ENCODE measurements around the gene ETV6.

The ETV6 gene

GRCh38 chr12:11825278-11825677, 175.8 kb downstream of the ETV6 start:
- no peak for DNase-seq (ENCODE audit: low read depth, low spot score)

GRCh38 chr12:11826574-11826973, 177.1 kb downstream of the ETV6 start:
- no peak for DNase-seq (ENCODE audit: low read depth, low spot score)

GRCh38 chr12:11827091-11828061, 177.9 kb downstream of the ETV6 start:
- DNase-seq (ENCODE audit: low read depth, low spot score) = no peak

DNA sequence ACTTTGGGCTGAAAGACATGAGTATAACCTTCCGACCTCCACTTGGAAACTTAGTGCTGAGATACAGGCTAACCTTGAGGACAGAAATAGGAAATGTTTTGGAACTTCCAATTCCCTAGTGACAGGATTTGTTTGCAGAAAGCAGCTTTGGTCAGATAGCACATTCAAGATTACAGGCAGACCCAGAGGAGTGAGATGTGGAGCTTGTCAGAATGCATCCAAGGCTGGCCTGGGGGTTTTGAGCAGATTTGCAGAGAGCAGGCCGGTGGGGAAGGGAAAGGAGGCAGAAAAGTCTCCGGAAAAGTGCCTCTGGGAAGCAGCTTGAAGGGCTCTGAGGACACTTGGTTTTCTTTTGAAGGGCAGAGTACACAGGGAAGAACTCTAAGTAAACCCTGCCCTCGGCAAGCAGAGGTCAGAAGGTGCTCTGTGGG, 180.3 kb downstream of the ETV6 start:
- no peak for DNase-seq (ENCODE audit: low read depth, low spot score)

DNA sequence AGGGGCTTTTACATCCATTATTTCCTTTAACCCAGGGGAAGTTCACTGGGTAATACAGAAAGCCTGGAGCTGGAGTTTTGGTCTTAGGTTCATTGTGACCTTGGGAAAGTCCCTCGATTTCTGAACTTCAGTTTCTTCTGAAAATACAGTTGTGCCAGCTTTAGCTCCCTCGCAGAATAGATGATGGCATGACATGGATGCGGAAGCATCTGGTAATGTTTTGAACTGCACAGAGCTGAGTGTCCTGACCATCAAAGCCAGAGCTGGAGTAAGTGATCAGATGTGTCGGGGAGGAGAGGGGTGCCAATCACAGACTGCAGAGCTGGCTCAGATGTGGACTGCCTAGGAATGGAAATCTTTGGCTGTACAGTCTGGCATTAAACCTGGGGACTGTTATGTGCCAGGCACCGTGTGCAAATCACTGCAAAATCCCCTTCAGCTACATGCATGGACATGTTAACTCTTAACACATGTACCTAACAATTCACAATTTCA, 180.9 kb downstream of the ETV6 start:
- no peak for DNase-seq (ENCODE audit: low read depth, low spot score)

DNA sequence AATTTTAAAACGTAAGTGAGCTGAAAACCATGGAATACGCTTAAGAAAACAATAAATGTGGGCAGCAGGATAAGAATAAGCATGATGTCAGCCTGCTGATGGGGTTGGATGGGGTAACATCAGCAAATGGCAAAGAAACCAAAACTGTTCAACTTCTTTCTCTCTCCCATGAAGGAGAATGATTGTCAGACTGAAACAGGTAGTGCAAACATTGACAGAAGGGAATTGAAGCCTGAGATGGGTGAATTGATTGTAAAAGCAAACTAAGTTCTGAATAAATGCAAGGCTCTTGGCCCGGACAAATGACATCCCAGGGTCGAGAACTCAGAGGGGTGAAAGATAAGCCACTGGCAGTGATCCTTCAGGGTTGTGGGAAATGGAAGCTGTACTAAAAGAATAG, 182.6 kb downstream of the ETV6 start:
- DNase-seq (ENCODE audit: low read depth, low spot score) = no peak

- no peak for DNase-seq (ENCODE audit: low read depth, low spot score)
Measured at GRCh38 chr12:11833174-11833895, 183.9 kb downstream of the ETV6 start.

DNA sequence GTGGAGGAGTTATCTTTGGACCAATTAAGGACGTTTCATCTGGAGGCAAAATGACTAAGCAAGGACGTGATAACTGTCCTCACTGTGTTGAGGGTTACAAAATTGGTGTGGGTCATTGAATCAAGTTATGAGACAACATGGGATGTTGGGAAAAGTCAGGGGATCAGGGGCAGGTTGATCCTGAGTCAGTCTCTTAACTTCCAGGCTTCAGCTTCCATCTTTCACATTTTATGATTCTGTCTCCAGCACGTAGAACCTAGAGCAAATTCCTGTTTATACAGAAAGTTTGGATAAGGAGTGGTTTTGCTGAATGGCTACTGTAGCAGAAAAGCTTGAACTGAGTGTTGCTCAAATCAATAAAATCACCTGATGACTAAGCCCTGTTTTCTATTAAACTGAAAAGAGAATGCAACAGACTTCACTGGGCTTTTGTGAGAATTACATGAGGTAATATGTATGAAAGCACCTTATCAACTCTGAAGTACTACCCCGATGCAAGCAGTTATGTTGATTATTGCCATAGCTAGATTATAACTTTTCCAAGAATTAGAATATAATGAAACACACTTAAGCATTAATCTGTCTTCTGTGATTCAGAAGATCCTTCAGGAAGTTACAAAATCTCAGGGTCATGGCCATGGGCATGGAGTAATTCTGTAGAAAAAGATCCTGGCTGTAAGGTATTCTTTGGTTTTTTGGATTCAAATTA, 184.8 kb downstream of the ETV6 start:
- DNase-seq (ENCODE audit: low read depth, low spot score) = no peak

DNA sequence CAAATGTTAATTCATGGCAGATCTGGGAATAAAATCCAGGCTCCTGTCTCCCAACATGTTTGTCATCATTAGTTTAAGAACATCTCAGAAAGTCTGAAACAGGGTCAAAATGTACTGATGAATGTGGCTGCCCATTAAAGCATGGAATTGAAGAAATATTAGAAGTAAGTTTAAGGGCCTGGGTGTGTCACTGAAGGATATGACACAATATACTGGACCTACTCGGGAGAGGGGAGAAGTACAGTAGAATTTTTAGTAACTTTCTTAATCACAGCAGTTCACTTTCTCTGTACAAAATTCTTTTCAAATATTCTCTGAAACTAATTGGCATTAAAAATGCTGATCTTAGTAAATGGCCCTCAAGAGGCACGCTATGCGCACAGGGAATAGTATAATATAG, 185.5 kb downstream of the ETV6 start:
- no peak for DNase-seq (ENCODE audit: low read depth, low spot score)

DNA sequence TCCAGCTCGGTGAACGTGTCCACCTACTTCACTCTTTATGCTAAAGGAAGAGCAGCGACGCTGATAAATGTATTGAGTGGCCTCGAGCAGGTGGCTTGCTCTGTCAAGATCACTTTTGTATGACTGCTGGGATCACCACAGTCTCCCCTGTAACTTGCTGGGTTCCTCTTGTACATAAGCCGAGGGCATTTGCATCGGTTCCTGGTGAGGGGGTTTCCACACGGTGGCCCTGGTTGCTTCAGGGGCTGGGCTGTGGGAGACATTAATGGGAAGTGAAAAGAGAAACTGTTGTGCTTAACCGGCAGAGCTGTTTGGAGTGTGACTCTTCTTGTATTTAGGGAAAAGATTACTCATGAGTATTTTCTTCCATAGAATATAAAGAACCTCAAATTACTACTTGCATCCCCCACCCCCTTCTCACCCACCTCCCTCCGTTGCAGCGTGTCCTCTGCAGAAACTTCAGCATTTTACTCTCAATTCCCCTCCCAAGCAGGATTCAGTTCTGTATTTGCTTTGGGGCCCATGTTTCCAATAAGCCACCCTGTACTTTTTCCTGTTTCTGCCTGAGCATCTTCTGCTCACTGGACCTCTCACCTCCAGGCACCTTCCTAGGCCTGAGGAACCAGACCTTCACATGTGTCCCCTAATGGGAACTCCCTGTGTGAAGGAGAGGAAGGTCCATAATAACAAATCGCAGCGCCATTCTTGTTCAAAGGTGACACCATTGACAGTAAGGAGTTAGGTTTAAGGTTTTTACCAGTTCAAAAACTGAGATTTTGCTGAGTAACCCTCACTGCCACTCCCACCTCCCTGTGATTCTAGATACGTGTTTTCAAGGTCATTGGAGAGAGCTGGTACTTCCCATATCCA, 187.0 kb downstream of the ETV6 start:
- DNase-seq (ENCODE audit: low read depth, low spot score) = no peak

DNA sequence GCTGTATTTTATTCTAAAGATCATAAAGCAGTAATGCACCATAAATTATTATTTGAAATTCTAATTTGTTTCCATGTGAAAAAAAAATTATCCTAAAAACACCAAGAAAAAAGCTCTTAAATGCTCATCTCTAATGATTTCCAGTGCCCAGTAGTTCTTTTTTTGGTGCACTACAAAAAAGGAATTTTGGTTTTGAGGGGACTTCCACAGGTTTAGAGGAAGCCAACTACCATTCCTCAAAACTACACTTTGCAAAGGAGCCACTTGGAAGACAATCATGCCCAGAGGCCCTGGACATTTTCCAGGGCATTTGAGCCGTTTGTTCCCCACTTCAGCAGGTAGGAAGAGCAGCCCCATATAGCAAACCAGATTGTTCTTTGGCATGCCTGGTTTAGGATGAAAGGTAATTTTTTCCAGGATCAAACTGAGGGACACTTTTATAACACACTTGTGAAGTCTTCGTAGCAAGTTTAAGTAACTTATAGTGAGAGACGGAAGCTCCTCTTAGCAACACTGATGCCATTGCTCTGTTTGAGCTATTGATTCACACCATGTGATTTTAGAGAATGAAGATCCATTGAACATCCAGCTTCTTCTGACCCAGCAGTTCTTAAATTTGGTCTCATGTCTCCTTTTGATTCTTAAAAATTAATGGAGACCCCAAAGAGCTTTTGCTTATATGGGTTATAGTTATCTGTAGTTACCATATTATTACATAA, 187.9 kb downstream of the ETV6 start:
- DNase-seq (ENCODE audit: low read depth, low spot score) = no peak

DNA sequence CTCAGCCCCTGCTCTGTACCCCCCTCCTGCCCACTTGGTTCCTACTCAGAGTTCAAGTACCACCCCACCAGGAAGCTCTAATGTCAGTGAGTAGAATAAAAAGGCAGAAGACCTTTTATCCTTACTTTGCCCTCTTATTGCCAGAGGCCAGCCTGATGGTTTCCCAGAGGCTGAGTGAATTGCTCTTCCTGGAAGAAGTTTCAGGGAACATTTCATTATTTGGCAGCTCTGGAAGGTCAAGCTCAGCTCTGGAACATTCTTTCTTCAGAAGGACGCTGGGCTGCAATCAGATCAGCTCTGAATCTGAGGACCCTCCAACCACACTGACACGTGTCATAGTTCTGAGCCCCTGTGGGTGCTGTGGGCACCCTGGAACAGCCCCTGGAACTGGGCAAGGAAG, 188.9 kb downstream of the ETV6 start:
- no peak for DNase-seq (ENCODE audit: low read depth, low spot score)

DNA sequence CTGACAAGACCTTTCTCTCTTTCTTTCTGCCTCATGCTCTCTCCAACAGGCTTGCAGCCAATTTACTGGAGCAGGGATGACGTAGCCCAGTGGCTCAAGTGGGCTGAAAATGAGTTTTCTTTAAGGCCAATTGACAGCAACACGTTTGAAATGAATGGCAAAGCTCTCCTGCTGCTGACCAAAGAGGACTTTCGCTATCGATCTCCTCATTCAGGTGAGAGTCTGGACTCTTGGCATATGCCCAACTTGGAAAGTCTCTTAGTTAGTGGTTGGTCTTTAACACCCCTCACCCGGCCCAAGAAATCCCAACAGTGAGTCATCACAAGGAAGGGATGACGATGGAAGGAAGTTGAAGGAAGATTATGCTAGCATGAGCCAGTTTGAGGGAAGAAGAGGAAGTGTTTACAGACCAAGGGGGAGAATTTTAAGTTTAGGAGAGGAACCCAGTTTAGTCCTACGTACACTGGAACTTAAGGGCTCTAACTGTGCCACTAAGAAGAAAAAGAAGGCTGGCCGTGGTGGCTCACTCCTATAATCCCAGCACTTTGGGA, 189.7 kb downstream of the ETV6 start:
- DNase-seq (ENCODE audit: low read depth, low spot score) = no peak

DNA sequence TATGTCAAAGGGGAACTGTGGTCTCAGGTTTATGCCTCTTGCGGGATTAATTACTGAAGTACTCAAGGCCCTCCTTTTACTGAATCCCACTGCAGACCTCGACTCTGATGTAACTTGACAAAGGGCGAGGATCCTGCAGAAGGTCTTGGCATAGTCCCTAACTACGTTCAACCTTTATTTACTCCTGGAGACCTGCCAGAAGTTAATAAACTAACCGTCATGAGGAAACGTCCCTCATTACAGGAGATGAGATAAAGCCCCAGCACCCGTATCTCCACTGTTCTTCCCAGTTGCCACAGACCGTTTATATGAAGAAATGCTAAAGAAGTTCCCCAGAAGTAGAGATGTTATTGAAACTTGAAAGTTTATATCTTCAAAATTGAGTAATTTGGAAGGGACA, 190.9 kb downstream of the ETV6 start:
- no peak for DNase-seq (ENCODE audit: low read depth, low spot score)

DNA sequence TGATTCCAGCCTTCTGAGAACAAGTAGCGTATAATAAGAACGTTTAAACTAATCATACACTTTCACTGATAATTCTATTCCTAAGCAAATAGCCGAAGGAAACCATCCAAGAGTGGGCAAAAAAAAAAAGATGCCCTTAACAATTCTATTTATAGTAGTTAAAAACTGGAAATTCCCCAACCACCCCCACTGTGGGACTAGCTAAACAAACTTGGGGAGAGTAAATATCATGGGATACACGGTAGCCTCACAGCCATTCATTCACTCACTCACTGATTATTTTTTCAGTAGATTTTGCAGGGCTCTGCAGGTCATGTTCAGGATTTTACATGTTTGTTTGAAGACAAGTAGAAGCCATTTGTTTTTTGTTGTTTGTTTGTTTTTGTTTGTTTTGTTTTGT, 197.0 kb downstream of the ETV6 start:
- no peak for DNase-seq (ENCODE audit: low read depth, low spot score)

- DNase-seq (ENCODE audit: low read depth, low spot score) = no peak
Measured at GRCh38 chr12:11847539-11847938, 198.1 kb downstream of the ETV6 start.

DNA sequence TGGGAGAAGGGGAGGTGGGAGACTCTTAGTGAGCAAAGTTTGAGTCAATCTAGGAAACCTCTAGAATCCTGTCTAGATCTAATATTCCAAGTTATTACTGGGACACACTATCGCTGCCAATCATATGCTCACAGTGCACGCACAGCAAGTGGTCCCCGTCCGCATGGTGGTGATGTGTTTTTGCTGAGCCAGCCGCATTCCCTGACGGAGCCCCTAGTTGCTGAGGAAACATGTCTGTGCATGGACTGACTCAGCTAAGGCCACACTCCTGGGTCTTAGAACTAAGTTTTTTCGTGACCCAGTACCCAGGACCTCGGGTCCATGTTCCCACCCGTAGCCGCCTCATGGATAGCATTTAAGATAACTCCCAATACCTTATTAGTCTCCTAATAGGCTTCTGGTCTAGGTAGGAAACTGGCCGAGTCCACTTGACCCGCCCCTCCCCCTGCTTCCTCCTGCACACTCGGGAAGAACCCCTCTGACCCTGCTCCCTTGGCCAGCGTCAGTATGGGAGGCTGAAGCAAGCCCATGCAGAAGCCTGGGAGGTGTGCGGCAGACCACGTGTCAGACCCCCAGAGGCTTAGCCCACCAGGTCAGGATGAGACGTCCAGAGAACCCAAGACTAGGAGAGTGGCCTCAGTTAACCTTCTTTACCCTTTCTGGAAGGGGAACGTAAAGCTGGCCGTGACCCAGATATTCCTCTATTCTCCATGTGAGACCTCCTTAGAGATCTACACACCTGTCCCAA, 200.5 kb downstream of the ETV6 start:
- DNase-seq (ENCODE audit: low read depth, low spot score) = no peak

DNA sequence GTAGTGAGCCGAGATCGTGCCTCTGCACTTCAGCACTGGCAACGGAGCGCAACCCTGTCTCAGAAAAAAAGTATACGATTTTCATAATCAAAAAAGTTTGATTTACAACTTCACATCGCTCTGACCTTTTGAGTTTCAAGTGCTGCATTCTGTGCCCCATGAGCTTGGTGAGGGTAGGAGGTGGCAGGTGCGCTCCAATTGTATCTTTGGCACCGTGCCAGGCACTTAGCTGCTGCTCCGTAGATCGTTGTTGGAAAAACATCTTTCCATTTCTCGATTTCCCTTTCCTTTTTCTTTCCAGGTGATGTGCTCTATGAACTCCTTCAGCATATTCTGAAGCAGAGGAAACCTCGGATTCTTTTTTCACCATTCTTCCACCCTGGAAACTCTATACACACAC, 203.7 kb downstream of the ETV6 start:
- no peak for DNase-seq (ENCODE audit: low read depth, low spot score)

DNA sequence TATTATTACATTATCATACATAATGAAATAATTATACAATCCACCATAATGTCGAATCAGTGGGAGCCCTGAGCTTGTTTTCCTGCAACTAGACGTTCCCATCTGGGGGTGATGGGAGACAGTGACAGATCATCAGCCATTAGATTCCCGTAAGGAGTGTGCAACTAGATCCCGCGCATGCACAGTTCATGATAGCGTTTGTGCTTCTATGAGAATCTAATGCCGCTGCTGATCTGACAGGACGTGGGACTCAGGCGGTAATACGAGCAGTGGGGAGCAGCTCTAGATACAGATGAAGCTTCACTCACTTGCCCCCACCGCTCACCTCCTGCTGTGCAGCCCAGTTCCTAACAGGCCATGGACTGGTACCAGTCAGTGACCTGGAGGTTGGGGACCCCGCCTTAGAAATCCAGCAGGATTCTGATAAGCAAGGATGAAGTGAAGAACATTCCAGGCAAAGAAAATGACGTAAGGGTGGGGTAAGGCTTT, 204.6 kb downstream of the ETV6 start:
- DNase-seq (ENCODE audit: low read depth, low spot score) = no peak

Data from iPS DF 19.7 (cell line).